Measurements from ENCODE around the gene TBC1D2B.

TBC1D2B gene

GRCh38 chr15:78103406-78104118 lies 26.1 kb upstream of the TBC1D2B start:
- peaks cover 4 to 12% of the 10 kb centered on the region in 2 donors for H3K4me1 Mint-ChIP-seq
- no peaks in the 10 kb centered on the region for H3K27me3 Mint-ChIP-seq
- no peaks in the 10 kb centered on the region for H3K36me3 Mint-ChIP-seq
- ATAC-seq (replicated peaks) (peak; percentile 53 to 58), DNase-seq (no peak)
- no peaks in the 10 kb centered on the region for H3K9me3 Mint-ChIP-seq
- no peak overlapping the region for H3K27ac Mint-ChIP-seq
- no peak overlapping the region for H3K4me3 Mint-ChIP-seq

GRCh38 chr15:78102741-78103140 lies 25.2 kb upstream of the TBC1D2B start:
- DNase-seq (no peak), ATAC-seq (replicated peaks) (no peak)
- H3K36me3 Mint-ChIP-seq: no peaks in the 10 kb centered on the region
- no peak overlapping the region for H3K27ac Mint-ChIP-seq
- H3K4me3 Mint-ChIP-seq: no peak overlapping the region
- H3K4me1 Mint-ChIP-seq: peaks cover 4 to 10% of the 10 kb centered on the region in 2 donors
- H3K9me3 Mint-ChIP-seq: no peaks in the 10 kb centered on the region
- H3K27me3 Mint-ChIP-seq: no peaks in the 10 kb centered on the region

- ATAC-seq (replicated peaks) (no peak), DNase-seq (no peak)
- H3K4me1 Mint-ChIP-seq: peaks cover 4 to 10% of the 10 kb centered on the region in 2 donors
- no peaks in the 10 kb centered on the region for H3K27me3 Mint-ChIP-seq
- no peaks in the 10 kb centered on the region for H3K36me3 Mint-ChIP-seq
- no peak overlapping the region for H3K27ac Mint-ChIP-seq
- H3K9me3 Mint-ChIP-seq: no peaks in the 10 kb centered on the region
- no peak overlapping the region for H3K4me3 Mint-ChIP-seq
Measured at GRCh38 chr15:78102211-78102610, 24.7 kb upstream of the TBC1D2B start.

- no peak for DNase-seq
- ATAC-seq (replicated peaks): no peak
- Mint-ChIP-seq H3K4me3 (no peak overlapping the region), H3K4me1 (peaks cover 4 to 10% of the 10 kb centered on the region in 2 donors), H3K27ac (no peak overlapping the region), H3K9me3 (no peaks in the 10 kb centered on the region), H3K27me3 (no peaks in the 10 kb centered on the region), H3K36me3 (no peaks in the 10 kb centered on the region)
Measured at GRCh38 chr15:78101423-78102105, 24.1 kb upstream of the TBC1D2B start.

GRCh38 chr15:78100886-78101285 lies 23.4 kb upstream of the TBC1D2B start:
- DNase-seq (no peak), ATAC-seq (replicated peaks) (no peak)
- Mint-ChIP-seq H3K4me1 (peaks cover 3 to 10% of the 10 kb centered on the region in 2 donors), H3K9me3 (no peaks in the 10 kb centered on the region), H3K27me3 (no peaks in the 10 kb centered on the region), H3K36me3 (no peaks in the 10 kb centered on the region), H3K27ac (no peak overlapping the region), H3K4me3 (no peak overlapping the region)

GRCh38 chr15:78098131-78098755 lies 20.7 kb upstream of the TBC1D2B start:
- DNase-seq: no peak
- Mint-ChIP-seq H3K4me3 (no peak overlapping the region), H3K4me1 (peaks cover under 1 to 2% of the 10 kb centered on the region in 2 donors), H3K27me3 (no peaks in the 10 kb centered on the region), H3K36me3 (no peaks in the 10 kb centered on the region), H3K27ac (no peak overlapping the region), H3K9me3 (no peaks in the 10 kb centered on the region)
- no peak for ATAC-seq (replicated peaks)

GRCh38 chr15:78097667-78098066 lies 20.2 kb upstream of the TBC1D2B start:
- Mint-ChIP-seq H3K4me1 (no peaks in the 10 kb centered on the region), H3K36me3 (no peaks in the 10 kb centered on the region), H3K27me3 (no peaks in the 10 kb centered on the region), H3K9me3 (no peaks in the 10 kb centered on the region), H3K4me3 (no peak overlapping the region), H3K27ac (no peak overlapping the region)
- ATAC-seq (replicated peaks) (no peak), DNase-seq (no peak)

GRCh38 chr15:78093242-78094020 lies 15.9 kb upstream of the TBC1D2B start:
- H3K27ac Mint-ChIP-seq: no peak overlapping the region
- H3K4me3 Mint-ChIP-seq: no peak overlapping the region
- no peaks in the 10 kb centered on the region for H3K9me3 Mint-ChIP-seq
- peaks cover 4 to 6% of the 10 kb centered on the region in 2 donors for H3K4me1 Mint-ChIP-seq
- no peak for DNase-seq
- ATAC-seq (replicated peaks): no peak
- no peaks in the 10 kb centered on the region for H3K36me3 Mint-ChIP-seq
- H3K27me3 Mint-ChIP-seq: no peaks in the 10 kb centered on the region

GRCh38 chr15:78092261-78093041 lies 14.9 kb upstream of the TBC1D2B start, which contains the start of gene SH2D7:
SH2D7 (plus strand) TSS chr15:78092561; CDS start chr15:78092585, 24 bp downstream.
- no peak for DNase-seq
- no peaks in the 10 kb centered on the region for H3K36me3 Mint-ChIP-seq
- H3K9me3 Mint-ChIP-seq: no peaks in the 10 kb centered on the region
- no peak within 1 kb of the TSS for H3K27ac Mint-ChIP-seq
- no peak within 1 kb of the TSS for H3K4me3 Mint-ChIP-seq
- H3K27me3 Mint-ChIP-seq: no peaks in the 10 kb centered on the region
- peaks cover 11 to 15% of the 10 kb centered on the region in 2 donors for H3K4me1 Mint-ChIP-seq
- no peak for ATAC-seq (replicated peaks)

GRCh38 chr15:78090422-78091063 lies 13.0 kb upstream of the TBC1D2B start:
- Mint-ChIP-seq H3K36me3 (no peaks in the 10 kb centered on the region), H3K27ac (no peak overlapping the region), H3K4me1 (peaks cover 13 to 15% of the 10 kb centered on the region in 2 donors), H3K4me3 (no peak overlapping the region), H3K9me3 (no peaks in the 10 kb centered on the region), H3K27me3 (no peaks in the 10 kb centered on the region)
- ATAC-seq (replicated peaks): no peak
- DNase-seq: no peak

- Mint-ChIP-seq H3K27ac (no peak overlapping the region), H3K36me3 (no peaks in the 10 kb centered on the region), H3K27me3 (no peaks in the 10 kb centered on the region), H3K9me3 (no peaks in the 10 kb centered on the region), H3K4me1 (peaks cover 13 to 15% of the 10 kb centered on the region in 2 donors), H3K4me3 (no peak overlapping the region)
- DNase-seq (no peak), ATAC-seq (replicated peaks) (no peak)
Measured at GRCh38 chr15:78088773-78089080, 11.2 kb upstream of the TBC1D2B start.

- Mint-ChIP-seq H3K4me3 (no peak overlapping the region), H3K36me3 (no peaks in the 10 kb centered on the region), H3K27ac (peak overlapping the region; percentile 80), H3K9me3 (no peaks in the 10 kb centered on the region), H3K4me1 (peaks cover 16 to 17% of the 10 kb centered on the region in 2 donors), H3K27me3 (no peaks in the 10 kb centered on the region)
- ATAC-seq (replicated peaks) (peak; percentile 98 to 99), DNase-seq (peak; percentile 44)
Measured at GRCh38 chr15:78087951-78088772, 10.7 kb upstream of the TBC1D2B start.

- Mint-ChIP-seq H3K4me3 (no peak overlapping the region), H3K27me3 (no peaks in the 10 kb centered on the region), H3K36me3 (no peaks in the 10 kb centered on the region), H3K9me3 (no peaks in the 10 kb centered on the region), H3K4me1 (peaks cover 27 to 29% of the 10 kb centered on the region in 2 donors), H3K27ac (no peak overlapping the region)
- no peak for DNase-seq
- no peak for ATAC-seq (replicated peaks)
Measured at GRCh38 chr15:78085928-78086327, 8.4 kb upstream of the TBC1D2B start.
